Testis (tissue), 3 donors: Measurements from ENCODE around the gene MAP3K3. TPM values are rescaled to one million over a fixed set of nuclear protein-coding genes. Genes with fewer than 3 reads are reported as not detected.

ENCODE experiments used
- DNase-seq: peaks from one replicate; pipeline ENCODE4 v3.0.0-alpha.2; 2019
- H3K27ac ChIP-seq, 2 donors: fragments of 200-600 bp; sonication (generic); one replicate each; pipeline ENCODE4 v1.5.1; 2019
- H3K27me3 ChIP-seq: fragments of 200-600 bp; sonication (generic); one replicate; pipeline ENCODE4 v1.5.1; 2019
- H3K36me3 ChIP-seq: fragments of 200-600 bp; sonication (generic); one replicate; pipeline ENCODE4 v1.5.1; 2017; ENCODE audit warnings: low read depth; ENCODE audit errors: missing control alignments
- H3K4me1 ChIP-seq: fragments of 200-600 bp; sonication (generic); one replicate; pipeline ENCODE4 v1.5.1; 2019
- H3K4me3 ChIP-seq, 2 donors: fragments of 200-600 bp; sonication (generic); one replicate each; pipeline ENCODE4 v1.5.1; 2017 to 2019
- H3K9me3 ChIP-seq: fragments of 200-600 bp; sonication (generic); one replicate; pipeline ENCODE4 v1.5.1; 2017
- POLR2A ChIP-seq: fragments of 450-650 bp; IDR thresholded peaks from one replicate; pipeline ENCODE4 v1.6.1; 2017; ENCODE audit warnings: antibody characterized with exemption, mild to moderate bottlenecking, moderate library complexity
- WGBS, 2 donors: methylation state at CpG; one replicate each; pipeline ENCODE4 v1.1.5; 2018; 5-methylcytosine and 5-hydroxymethylcytosine counted together
- intact Hi-C: fragments of 100-400 bp; cut with DNase I; formaldehyde crosslinking; loops from one replicate; pipeline ENCODE4 v1.15.1; 2023; ENCODE audit warnings: low total_unique reads
- polyA plus RNA-seq: library from polyadenylated mRNA; stranded (reverse); fragments of 350-450 nt; fragmentation: Illumina TruSeq; extraction: RNeasy Lipid Tissue Mini Kit (QIAGEN cat#74804); gene quantifications from one replicate; pipeline ENCODE4 v1.2.3, GENCODE V29; 2014; ENCODE audit warnings: low read depth, low replicate concordance; ENCODE audit not compliant: insufficient read depth
- total RNA-seq, 2 donors: library from RNA; depleted of rRNA; stranded (reverse); fragments of >200 nt; gene quantifications; one replicate each; pipeline ENCODE4 v1.2.3, GENCODE V29; 2016
- TF ChIP-seq, protein P1 (sequence below), 3 experiments: fragments of 450-650 bp in 2 of 3; fragments of 200-600 bp in 1 of 3; sonication (generic) in 1 of 3; IDR thresholded peaks; one replicate each; pipeline ENCODE4 v1.5.1; 2016 to 2019; ENCODE audit warnings: antibody characterized with exemption in 3 of 3, mild to moderate bottlenecking in 2 of 3, moderate library complexity in 1 of 3

Gene MAP3K3
- total and polyA plus RNA-seq, 3 donors from 2014 or later: 46.0 to 57.7 (median 57.5) TPM

DNA sequence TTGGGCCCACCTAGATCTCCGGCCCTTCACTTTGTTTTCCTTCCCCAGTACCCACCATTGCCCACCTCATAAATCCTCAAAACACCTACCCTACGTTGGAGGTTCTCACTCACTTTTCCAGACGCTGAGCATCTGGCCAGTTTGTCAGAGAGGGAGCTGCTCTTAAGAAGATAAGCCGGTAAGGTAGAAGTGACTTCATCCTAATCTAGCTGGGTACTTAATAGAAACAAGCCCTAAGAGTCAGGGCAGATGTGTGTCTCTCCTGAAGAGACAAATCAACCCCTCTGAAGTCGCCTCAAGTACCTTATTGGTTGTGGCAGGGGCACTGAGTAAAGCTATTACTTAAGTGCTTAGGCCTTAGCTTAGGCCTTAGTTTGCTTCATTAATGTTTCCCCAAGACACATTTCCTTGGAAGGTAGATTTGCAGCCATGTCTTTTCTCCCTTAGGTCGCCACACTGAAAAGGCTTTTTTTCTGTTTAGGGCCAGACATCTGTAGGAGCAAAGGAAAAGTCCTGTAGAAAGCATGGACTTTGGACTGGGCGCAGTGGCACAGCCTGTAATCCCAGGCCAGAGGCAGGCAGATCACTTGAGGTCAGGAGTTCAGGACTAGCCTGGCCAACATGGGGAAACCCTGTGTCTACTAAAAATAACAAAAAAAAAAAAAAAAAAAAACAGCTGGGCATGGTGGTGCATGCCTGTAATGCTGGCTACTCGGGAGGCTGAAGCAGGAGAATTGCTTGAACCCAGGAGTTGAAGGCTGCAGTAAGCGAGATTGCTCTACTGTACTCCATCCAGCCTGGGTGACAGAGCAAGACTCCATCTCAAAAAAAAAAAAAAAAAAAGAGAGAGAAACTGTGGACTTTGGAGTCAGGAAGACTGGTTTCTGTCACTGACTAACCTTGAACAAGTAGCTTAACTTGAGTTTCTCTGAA is 20.5 kb upstream of the MAP3K3 start:
- Histone ChIP-seq H3K27ac (peak overlapping the region; percentile 28 to 81), H3K9me3 (no peaks in the 10 kb centered on the region), H3K27me3 (no peaks in the 10 kb centered on the region), H3K36me3 (no peaks in the 10 kb centered on the region), H3K4me1 (peaks cover 14% of the 10 kb centered on the region), H3K4me3 (peak overlapping the region; percentile 79 to 82)
- no peak for TF ChIP-seq POLR2A
- TF ChIP-seq, protein P1, sequence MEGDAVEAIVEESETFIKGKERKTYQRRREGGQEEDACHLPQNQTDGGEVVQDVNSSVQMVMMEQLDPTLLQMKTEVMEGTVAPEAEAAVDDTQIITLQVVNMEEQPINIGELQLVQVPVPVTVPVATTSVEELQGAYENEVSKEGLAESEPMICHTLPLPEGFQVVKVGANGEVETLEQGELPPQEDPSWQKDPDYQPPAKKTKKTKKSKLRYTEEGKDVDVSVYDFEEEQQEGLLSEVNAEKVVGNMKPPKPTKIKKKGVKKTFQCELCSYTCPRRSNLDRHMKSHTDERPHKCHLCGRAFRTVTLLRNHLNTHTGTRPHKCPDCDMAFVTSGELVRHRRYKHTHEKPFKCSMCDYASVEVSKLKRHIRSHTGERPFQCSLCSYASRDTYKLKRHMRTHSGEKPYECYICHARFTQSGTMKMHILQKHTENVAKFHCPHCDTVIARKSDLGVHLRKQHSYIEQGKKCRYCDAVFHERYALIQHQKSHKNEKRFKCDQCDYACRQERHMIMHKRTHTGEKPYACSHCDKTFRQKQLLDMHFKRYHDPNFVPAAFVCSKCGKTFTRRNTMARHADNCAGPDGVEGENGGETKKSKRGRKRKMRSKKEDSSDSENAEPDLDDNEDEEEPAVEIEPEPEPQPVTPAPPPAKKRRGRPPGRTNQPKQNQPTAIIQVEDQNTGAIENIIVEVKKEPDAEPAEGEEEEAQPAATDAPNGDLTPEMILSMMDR (IDR thresholded peaks at IDR 0.05): no peak
- DNase-seq: no peak
- 39 to 44% methylated on average over 9 of the region's 9 CpGs for WGBS, 2 donors
- intact Hi-C loops: no loop called here

- WGBS, 2 donors: 87 to 92% methylated on average over 6 of the region's 6 CpGs
- H3K36me3 ChIP-seq: no peaks in the 10 kb centered on the region
- TF ChIP-seq, protein P1 (IDR thresholded peaks at IDR 0.05): no peak
- TF ChIP-seq POLR2A: no peak
- H3K9me3 ChIP-seq: no peaks in the 10 kb centered on the region
- intact Hi-C loops: loop anchor here (5.0 kb wide), 1 partner anchor 183 kb away; no protein-coding TSS in a partner anchor
- no peak overlapping the region for H3K4me3 ChIP-seq
- H3K4me1 ChIP-seq: peaks cover 11% of the 10 kb centered on the region
- H3K27ac ChIP-seq: no peak overlapping the region
- no peaks in the 10 kb centered on the region for H3K27me3 ChIP-seq
- DNase-seq: no peak
These were observed 12.2 kb upstream of the MAP3K3 start for GRCh38 chr17:63609816-63610573.

- intact Hi-C loops: loop anchor here (5.0 kb wide), 1 partner anchor 184 kb away; no protein-coding TSS in a partner anchor
- TF ChIP-seq, protein P1 (IDR thresholded peaks at IDR 0.05): no peak
- TF ChIP-seq POLR2A: no peak
- no peaks in the 10 kb centered on the region for H3K27me3 ChIP-seq
- 90 to 95% methylated on average over 10 of the region's 10 CpGs for WGBS, 2 donors
- H3K36me3 ChIP-seq: no peaks in the 10 kb centered on the region
- H3K4me3 ChIP-seq: no peak overlapping the region
- DNase-seq: no peak
- H3K27ac ChIP-seq: no peak overlapping the region
- no peaks in the 10 kb centered on the region for H3K9me3 ChIP-seq
- H3K4me1 ChIP-seq: peaks cover 11% of the 10 kb centered on the region
These were observed 11.4 kb upstream of the MAP3K3 start for GRCh38 chr17:63610854-63611253.

DNA sequence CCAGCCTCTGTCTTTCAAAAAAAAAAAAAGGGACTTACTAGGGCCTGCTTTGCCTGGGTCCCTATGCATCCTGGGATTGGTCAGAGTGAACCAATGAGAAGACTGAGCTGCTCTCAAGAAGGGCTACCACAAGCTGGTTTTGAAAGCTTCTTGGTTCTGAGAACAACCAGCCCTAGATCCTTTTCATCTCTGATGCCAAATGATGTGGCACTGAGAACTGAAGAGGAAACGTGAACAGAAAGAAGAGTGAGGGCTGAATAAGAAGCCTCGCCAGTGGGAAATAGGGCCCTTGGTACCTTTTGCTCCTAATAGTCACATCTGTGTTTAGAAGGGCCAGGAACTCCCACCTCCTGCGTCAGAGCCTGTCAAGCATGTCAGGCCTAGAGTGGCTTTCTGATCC is 10.9 kb upstream of the MAP3K3 start:
- 81 to 98% methylated on average over 3 of the region's 3 CpGs for WGBS, 2 donors

More for the DNA sequence above, 10.9 kb upstream of the MAP3K3 start:
- Histone ChIP-seq H3K9me3 (no peaks in the 10 kb centered on the region), H3K36me3 (no peaks in the 10 kb centered on the region), H3K4me1 (peaks cover 11% of the 10 kb centered on the region), H3K27me3 (no peaks in the 10 kb centered on the region), H3K4me3 (no peak overlapping the region), H3K27ac (no peak overlapping the region)
- DNase-seq: no peak
- no peak for TF ChIP-seq POLR2A
- TF ChIP-seq, protein P1 (IDR thresholded peaks at IDR 0.05): no peak
- intact Hi-C loops: loop anchor here (5.0 kb wide), 1 partner anchor 184 kb away; no protein-coding TSS in a partner anchor
